Keratinocyte (primary cell): ENCODE data around the gene ZSWIM6. TPM values are rescaled to one million over a fixed set of nuclear protein-coding genes. Genes with fewer than 3 reads are reported as not detected.

ENCODE experiments used
- DNase-seq: peaks from one replicate; pipeline ENCODE4 v3.0.0-alpha.2; 2011; ENCODE audit warnings: low read depth, missing footprints, low spot score
- FAIRE-seq: peaks from 2 replicates; lab custom pipeline; 2011; peaks lifted over from hg19 to GRCh38; lab: Jason Lieb, UNC
- H2AFZ ChIP-seq: 2 replicates; pipeline ENCODE4 v1.6.0; 2012; ENCODE audit warnings: low read length, control low read depth, inconsistent platforms; ENCODE audit not compliant: control insufficient read depth
- H3K27ac ChIP-seq: 2 replicates; pipeline ENCODE4 v1.5.1; 2011; ENCODE audit warnings: low read length; ENCODE audit not compliant: control insufficient read depth, insufficient read depth
- H3K27me3 ChIP-seq: 3 replicates; pipeline ENCODE4 v1.6.0; 2011; ENCODE audit warnings: low read length; ENCODE audit not compliant: control insufficient read depth, insufficient read depth; ENCODE audit errors: extremely low read depth
- H3K36me3 ChIP-seq, 2 experiments: 2 replicates in 1 of 2; 3 replicates in 1 of 2; pipeline ENCODE4 v1.5.1; 2011; ENCODE audit warnings: low read length in 2 of 2, mild to moderate bottlenecking in 1 of 2; ENCODE audit not compliant: control insufficient read depth in 2 of 2, insufficient read depth in 2 of 2; ENCODE audit errors: extremely low read depth in 1 of 2
- H3K4me1 ChIP-seq: 3 replicates; pipeline ENCODE4 v1.5.1; 2011; ENCODE audit warnings: low read length; ENCODE audit not compliant: control insufficient read depth, insufficient read depth; ENCODE audit errors: extremely low read depth
- H3K4me2 ChIP-seq: 3 replicates; pipeline ENCODE4 v1.6.0; 2011; ENCODE audit warnings: low read depth, low read length; ENCODE audit not compliant: control insufficient read depth, insufficient read depth; ENCODE audit errors: extremely low read depth
- H3K4me3 ChIP-seq, 3 experiments: fragments of 200-600 bp in 1 of 3; sonication (generic) in 1 of 3; 2 replicates in 2 of 3; 3 replicates in 1 of 3; pipeline ENCODE4 v1.5.1; 2011 to 2016; ENCODE audit warnings: low read length in 3 of 3, mild to moderate bottlenecking in 3 of 3, control low read depth in 2 of 3, inconsistent platforms in 1 of 3, low read depth in 1 of 3, mixed read lengths in 1 of 3, mixed run types in 1 of 3, moderate library complexity in 1 of 3; ENCODE audit not compliant: control insufficient read depth in 2 of 3, insufficient read depth in 2 of 3; ENCODE audit errors: extremely low read depth in 1 of 3
- H3K79me2 ChIP-seq: 2 replicates; pipeline ENCODE4 v1.6.0; 2012; ENCODE audit warnings: low read length; ENCODE audit not compliant: control insufficient read depth, insufficient read depth
- H3K9ac ChIP-seq: 3 replicates; pipeline ENCODE4 v1.6.0; 2011; ENCODE audit warnings: low read length; ENCODE audit not compliant: control insufficient read depth, insufficient read depth; ENCODE audit errors: extremely low read depth
- H3K9me1 ChIP-seq: 3 replicates; pipeline ENCODE4 v1.6.0; 2011; ENCODE audit warnings: low read length; ENCODE audit not compliant: control insufficient read depth, insufficient read depth; ENCODE audit errors: extremely low read depth
- H3K9me3 ChIP-seq: 2 replicates; pipeline ENCODE4 v1.5.1; 2012; ENCODE audit warnings: low read depth, low read length; ENCODE audit not compliant: control insufficient read depth
- H4K20me1 ChIP-seq: 3 replicates; pipeline ENCODE4 v1.6.0; 2011; ENCODE audit warnings: low read length; ENCODE audit not compliant: control insufficient read depth, insufficient read depth; ENCODE audit errors: extremely low read depth
- EZH2 ChIP-seq: IDR thresholded peaks from one replicate; pipeline ENCODE4 v1.6.1; 2012; ENCODE audit warnings: inconsistent platforms, mild to moderate bottlenecking, low read length, moderate library complexity
- dilution Hi-C: fragments of 300-500 bp; cut with MboI; formaldehyde crosslinking; loops from one replicate; pipeline ENCODE4 v1.7.0; 2020; ENCODE audit warnings: low sequenced_read_pairs; ENCODE audit not compliant: extremely low pct_ligation_motif_present
- polyA plus RNA-seq, 5 experiments: library from polyadenylated mRNA; depleted of rRNA in 3 of 5; stranded (reverse) in 3 of 5; stranded (forward) in 1 of 5; unstranded in 1 of 5; fragments of >200 nt; gene quantifications; 1 replicate in 1 of 5; 2 replicates in 3 of 5; 3 replicates in 1 of 5; pipeline versions ENCODE4 v1.2.1 to v1.2.3, GENCODE V29; 2011 to 2012; ENCODE audit warnings: missing spikeins in 2 of 5, low read depth in 1 of 5, low replicate concordance in 1 of 5
- TF ChIP-seq, protein P1 (sequence below), 3 experiments: IDR thresholded peaks in 1 of 3; conservative IDR thresholded peaks in 1 of 3; optimal IDR thresholded peaks in 1 of 3; 2 replicates in 2 of 3; 3 replicates in 1 of 3; pipeline versions ENCODE3 to v1.5.1; 2011; ENCODE audit warnings: low read length in 3 of 3, mild to moderate bottlenecking in 3 of 3, moderate library complexity in 2 of 3, control low read depth in 1 of 3, inconsistent platforms in 1 of 3; ENCODE audit not compliant: insufficient read depth in 2 of 3; ENCODE audit errors: extremely low read depth in 1 of 3

ZSWIM6 gene
- polyA plus RNA-seq, 1 donor (not counting 4 experiments of a cell fraction or from before 2014, with no cell fraction given), result 9.9 TPM

GRCh38 chr5:61417340-61417739 lies 85.3 kb downstream of the ZSWIM6 start:
- TF ChIP-seq, protein P1, sequence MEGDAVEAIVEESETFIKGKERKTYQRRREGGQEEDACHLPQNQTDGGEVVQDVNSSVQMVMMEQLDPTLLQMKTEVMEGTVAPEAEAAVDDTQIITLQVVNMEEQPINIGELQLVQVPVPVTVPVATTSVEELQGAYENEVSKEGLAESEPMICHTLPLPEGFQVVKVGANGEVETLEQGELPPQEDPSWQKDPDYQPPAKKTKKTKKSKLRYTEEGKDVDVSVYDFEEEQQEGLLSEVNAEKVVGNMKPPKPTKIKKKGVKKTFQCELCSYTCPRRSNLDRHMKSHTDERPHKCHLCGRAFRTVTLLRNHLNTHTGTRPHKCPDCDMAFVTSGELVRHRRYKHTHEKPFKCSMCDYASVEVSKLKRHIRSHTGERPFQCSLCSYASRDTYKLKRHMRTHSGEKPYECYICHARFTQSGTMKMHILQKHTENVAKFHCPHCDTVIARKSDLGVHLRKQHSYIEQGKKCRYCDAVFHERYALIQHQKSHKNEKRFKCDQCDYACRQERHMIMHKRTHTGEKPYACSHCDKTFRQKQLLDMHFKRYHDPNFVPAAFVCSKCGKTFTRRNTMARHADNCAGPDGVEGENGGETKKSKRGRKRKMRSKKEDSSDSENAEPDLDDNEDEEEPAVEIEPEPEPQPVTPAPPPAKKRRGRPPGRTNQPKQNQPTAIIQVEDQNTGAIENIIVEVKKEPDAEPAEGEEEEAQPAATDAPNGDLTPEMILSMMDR (optimal IDR thresholded peaks at IDR 0.05 in 1 of 3, IDR thresholded peaks at IDR 0.05 in 1 of 3, conservative IDR thresholded peaks at IDR 0.05 in 1 of 3; ENCODE audit: extremely low read depth in 1 of 3, insufficient read depth in 2 of 3, low read length in 3 of 3), result no peak
- no peak for TF ChIP-seq EZH2
- dilution Hi-C loops, result no loop called here
- H3K9me3 ChIP-seq, result no peaks in the 10 kb centered on the region
- no peak overlapping the region for H2AFZ ChIP-seq
- H4K20me1 ChIP-seq, result peaks cover 2% of the 10 kb centered on the region
- DNase-seq (no peak), FAIRE-seq (no peak)
- H3K27ac ChIP-seq, result no peak overlapping the region
- H3K9ac ChIP-seq, result no peak overlapping the region
- no peak overlapping the region for H3K4me2 ChIP-seq
- peaks cover 63% of the 10 kb centered on the region for H3K79me2 ChIP-seq
- H3K9me1 ChIP-seq, result peaks cover 2% of the 10 kb centered on the region
- no peaks in the 10 kb centered on the region for H3K27me3 ChIP-seq
- no peaks in the 10 kb centered on the region for H3K36me3 ChIP-seq
- H3K4me3 ChIP-seq, result no peak overlapping the region
- peaks cover 14% of the 10 kb centered on the region for H3K4me1 ChIP-seq

- H3K27me3 ChIP-seq, result no peaks in the 10 kb centered on the region
- no peak overlapping the region for H3K9ac ChIP-seq
- H3K36me3 ChIP-seq, result no peaks in the 10 kb centered on the region
- TF ChIP-seq EZH2, result no peak
- TF ChIP-seq, protein P1 (optimal IDR thresholded peaks at IDR 0.05 in 1 of 3, IDR thresholded peaks at IDR 0.05 in 1 of 3, conservative IDR thresholded peaks at IDR 0.05 in 1 of 3; ENCODE audit: extremely low read depth in 1 of 3, insufficient read depth in 2 of 3, low read length in 3 of 3), result no peak
- peaks cover 2% of the 10 kb centered on the region for H3K9me1 ChIP-seq
- no peak overlapping the region for H2AFZ ChIP-seq
- no peaks in the 10 kb centered on the region for H3K9me3 ChIP-seq
- FAIRE-seq (no peak), DNase-seq (no peak)
- H3K4me2 ChIP-seq, result no peak overlapping the region
- H3K4me3 ChIP-seq, result no peak overlapping the region
- H3K27ac ChIP-seq, result no peak overlapping the region
- H3K4me1 ChIP-seq, result peaks cover 14% of the 10 kb centered on the region
- dilution Hi-C loops, result no loop called here
- H3K79me2 ChIP-seq, result peaks cover 59% of the 10 kb centered on the region
- H4K20me1 ChIP-seq, result peaks cover 2% of the 10 kb centered on the region
These were observed 85.8 kb downstream of the ZSWIM6 start for GRCh38 chr5:61417851-61418250.
